Measurements from ENCODE around the gene ARFGAP3.

ARFGAP3 gene

DNA sequence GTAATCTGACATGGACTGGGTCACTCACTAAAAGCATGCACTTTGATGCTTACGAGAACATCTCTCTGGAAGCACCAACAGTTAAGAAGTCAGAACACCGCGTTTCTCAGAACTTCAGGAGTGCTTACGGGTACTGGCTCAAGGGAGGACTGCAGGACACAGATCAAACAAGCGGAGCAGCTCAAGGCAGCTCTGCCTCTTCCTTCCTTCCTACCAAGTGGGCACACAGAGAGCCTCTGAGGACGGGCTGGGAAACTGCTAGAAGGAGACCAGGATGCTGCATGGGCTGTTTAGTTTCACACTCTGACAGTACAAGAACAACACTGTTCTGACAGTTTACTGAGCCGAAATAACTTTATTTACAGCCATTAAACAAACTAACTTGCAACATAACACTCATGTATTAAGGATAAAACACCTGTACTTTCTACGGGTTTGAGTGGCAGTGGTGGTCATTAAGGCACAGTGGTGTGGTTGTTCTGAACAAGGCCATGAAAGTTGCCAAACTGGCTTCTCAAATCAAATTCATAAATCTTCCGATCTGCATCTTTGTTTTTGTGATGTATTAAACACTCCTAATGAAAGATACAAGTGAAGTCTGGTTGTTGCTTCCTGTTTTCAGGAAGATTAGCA is 37.5 kb downstream of the ARFGAP3 start:
- no peak for DNase-seq (ENCODE audit: low read depth)

DNA sequence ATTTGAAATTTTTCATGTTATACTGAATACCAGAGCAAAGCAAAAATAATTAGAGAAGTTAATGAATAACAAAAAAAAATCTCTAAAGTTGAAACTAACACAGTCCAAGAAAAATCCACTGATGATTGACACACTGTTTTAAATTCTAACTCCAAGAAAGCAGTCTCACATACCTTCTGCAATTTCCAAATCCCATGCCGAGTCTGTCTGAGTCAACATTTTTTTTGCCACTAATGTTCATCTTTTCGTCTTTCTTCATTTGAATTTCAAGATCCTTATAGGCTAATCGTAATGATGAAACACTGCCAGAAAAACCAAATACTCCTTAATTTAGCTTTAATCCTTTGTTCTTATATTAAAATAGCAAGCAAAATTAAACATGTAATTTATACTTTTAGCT is 39.5 kb downstream of the ARFGAP3 start:
- DNase-seq (ENCODE audit: low read depth) = no peak

DNA sequence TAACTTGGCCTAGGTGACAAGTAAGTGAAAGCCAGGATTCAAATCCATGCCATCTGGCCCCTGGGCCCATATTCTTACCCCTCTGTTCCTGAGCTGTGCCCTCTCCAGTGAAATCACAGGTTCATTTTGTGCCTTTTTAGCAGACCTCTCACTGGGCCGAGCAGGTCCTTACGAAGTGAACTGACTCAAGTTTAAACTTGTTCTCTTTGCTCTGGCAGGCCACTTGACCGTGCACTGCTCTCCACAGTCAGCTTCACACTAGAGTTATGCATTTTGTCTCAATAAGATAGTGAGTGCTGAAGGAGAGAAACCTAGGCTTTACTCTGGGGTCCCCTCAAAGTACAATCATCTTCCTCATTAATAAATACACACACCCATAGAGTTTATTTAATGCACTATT is 40.7 kb downstream of the ARFGAP3 start:
- DNase-seq (ENCODE audit: low read depth) = no peak

DNA sequence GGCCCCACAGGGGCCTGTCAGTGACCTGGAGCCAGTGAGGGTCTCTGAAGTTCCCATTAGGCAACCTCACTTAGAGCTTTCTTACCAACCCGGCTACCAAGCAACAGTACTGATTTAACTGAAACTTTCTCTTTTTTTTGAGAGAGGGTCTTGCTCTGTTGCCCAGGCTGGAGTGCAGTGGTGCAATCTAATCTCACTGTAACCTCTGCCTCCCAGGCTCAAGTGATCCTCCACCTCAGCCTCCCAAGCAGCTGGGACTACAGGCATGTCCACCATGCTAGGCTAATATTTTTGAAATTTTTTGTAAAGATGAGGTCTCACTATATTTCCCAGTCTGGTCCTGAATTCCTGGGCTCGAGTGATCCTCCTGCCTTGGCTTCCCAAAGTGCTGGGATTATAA is 42.5 kb downstream of the ARFGAP3 start:
- DNase-seq (ENCODE audit: low read depth) = no peak

DNA sequence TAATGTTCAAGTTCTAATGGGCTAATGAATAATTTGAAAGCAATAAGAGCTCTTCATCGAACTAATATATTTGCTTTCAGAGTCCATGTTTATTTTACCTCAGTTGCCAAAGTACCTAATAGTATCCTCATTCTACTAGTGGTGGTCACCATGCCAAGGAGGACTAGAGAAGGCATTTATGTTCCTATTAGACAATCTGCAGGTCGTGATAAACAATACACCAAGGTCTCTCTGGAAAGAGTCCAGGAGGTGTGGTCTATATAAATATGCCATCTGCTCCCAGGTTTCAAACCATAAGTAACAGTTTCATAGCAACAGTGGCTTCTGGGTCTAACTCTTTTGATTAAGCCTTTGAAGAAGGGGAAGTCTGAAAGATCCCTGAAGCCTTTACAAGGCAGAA is 42.9 kb downstream of the ARFGAP3 start:
- DNase-seq (ENCODE audit: low read depth) = no peak

DNA sequence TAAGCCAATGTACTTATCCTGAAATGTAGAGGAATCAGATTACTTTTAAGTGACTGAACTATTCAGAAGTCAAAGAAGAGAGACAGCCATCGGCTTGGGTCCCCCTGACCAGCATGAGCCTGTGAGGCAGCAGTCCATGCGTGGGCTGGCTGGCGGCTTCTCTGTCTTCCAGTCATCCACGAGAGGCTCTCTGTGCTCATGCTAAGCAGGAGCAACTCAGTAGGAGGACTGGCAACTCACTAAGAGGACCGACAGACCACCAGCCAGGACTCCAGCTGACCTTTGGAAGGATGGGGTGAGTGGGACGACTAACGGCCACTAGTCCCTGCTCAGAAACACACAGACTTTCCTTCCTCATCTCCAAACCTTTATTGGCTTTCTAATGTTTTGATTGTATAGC is 43.6 kb downstream of the ARFGAP3 start:
- no peak for DNase-seq (ENCODE audit: low read depth)

DNA sequence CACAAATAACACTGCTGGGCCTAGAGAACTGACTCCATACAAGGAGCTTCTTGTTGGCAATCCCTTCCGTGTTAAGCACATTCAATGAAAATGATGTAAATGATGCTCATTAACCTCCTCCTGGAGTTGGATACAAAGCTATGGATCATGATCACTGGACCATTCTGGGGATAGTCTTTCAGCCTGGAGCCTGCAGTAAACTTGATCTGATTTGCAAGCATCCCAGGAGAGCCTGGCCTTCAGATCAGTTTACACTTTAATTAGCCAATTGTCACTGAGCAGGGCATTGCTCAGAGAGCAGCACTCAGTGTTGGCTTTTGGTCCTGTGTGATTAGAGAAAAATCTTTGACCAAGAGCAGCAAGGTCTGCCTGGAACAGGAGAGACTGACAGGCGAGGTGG is 45.6 kb downstream of the ARFGAP3 start:
- DNase-seq (ENCODE audit: low read depth) = no peak

DNA sequence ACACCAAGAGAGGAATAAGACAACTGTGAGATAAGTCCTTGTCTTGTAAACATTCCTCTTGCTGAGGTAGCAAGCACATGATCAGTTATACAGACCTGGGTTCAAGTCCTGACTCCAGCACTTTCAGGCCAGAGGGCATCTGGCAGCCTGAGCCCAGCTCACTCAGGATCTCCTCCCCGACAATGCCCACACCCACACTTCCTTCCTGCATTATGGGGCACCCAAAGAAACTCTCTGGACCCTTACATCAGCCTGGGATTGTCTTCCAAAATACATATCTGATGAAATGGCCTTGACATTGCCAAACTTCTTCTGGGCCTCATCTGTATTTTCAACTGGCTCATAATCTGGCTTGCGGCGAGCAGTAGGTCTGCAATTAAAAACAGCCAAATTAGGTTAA is 48.6 kb downstream of the ARFGAP3 start:
- DNase-seq (ENCODE audit: low read depth) = no peak

DNA sequence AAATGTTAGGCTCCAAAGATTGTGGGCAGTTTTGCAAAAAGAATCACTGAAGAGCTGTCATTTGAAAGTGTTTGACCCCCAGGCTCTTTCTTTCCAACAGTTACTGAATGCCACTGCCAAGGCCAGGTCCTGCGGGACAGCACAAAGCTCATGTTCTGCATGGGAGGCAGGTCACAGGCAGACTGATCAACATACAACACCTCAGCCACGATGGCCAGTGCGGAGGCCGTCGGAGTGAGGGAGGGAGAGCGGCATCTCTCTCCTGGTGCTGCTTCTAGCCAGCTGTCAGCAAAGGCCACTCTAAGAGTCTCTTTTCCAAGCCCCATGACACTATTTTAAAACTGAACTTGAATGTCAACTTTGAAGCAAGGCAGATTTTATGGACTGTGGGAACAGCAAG is 49.9 kb downstream of the ARFGAP3 start:
- no peak for DNase-seq (ENCODE audit: low read depth)

DNA sequence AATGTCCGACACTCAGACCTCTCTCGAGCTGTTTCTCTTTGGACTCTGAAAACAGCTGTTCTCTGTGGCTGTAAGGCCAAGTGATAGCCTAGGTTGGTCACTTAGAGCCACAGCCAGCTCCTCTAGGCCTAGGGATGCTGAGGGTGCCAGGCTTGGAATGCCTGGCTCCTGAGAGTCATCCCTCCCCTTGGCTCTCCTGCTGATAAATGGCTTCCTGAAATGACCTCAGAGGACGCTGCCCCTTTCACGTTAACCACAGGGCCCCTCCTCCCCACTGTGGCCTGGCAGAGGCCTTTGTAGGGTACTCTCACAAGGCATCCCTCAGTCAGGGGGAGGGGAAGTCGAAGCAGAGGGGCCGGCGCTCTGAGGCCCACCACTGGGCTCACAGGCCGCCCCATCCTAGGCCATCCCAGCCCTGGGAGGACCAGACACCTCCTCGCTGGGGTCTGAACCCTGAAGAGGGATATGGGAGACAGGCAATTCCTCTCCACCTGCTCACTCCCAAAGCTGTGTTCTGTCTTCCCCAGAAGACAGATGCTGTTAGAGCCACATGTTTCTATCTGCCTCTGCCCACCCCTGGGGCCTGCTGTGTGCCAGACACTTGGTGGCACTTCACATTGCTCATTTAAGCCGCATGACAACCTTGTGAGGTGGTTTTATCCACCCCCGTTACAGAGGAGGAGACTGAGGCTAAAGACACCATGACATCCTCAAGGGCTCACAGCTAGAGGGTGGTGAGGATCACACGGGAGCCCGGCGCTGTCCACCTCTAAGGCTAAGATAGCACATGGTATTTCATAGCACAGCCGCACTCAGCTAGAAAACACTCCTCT is 50.9 kb downstream of the ARFGAP3 start:
- no peak for DNase-seq (ENCODE audit: low read depth)

DNA sequence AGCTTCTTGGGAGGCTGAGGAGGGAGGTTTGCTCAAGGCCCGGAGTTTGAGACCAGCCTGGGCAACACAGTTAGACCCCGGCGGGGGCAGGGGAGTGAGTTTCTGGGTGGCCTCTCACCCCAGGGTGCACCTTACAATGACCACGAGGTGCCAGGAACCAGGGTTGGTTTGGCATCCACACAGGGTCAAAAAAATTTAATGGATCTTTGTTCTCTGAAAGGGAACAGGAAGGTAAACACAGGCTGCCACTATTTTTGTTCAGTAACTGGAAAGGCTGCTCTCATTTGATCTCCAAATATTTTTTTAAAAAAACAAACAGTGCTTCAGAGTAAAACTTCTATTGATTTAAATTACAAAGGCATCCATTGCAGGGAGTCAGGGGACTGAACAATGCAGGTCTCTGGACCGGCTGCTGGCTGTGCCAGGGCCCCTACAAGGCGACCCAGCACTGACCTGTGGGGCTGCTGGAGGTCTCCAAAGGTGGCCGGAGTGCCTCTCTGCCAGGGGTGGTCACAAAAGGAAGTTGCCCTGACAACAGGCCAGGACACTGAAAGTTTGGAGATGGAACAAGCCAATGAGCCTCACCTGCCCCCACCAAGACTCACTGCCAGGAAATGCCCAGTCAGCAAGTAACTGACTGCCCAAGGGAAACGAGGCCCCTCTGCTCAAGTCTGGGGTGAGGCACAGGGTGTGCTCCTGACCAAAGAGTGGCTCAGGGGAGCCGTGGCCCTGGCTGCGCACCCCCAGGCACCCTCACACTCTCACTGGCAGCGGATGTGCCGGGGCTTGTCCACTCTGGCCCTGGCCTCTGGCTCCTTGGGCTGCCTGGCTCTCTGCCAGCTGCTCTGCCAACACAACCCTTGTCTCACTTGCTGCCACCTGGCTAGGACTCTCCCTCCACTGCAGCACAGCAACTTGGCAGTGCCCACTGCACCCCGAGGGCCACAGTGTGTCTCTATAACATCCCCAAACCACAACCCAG is 51.8 kb downstream of the ARFGAP3 start:
- DNase-seq (ENCODE audit: low read depth) = no peak

DNA sequence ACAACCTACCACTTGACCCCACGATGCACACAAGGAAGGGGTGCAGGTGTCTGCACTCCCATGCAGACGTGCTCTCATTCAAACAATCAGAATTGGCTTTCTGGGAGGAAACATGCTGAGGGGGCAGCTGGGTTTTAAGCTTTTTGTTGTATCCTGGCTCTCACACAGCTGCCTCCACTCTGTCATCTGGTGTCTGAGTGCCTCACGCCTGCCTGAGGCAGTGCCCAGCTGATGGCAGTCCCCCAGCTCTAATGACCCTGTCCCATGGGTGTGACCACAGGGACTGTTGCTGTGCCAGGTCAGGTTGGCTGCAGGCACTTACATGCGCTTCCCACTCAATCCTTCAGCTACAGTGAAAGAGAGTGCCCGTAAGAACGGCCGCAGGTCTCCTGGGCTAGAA is 53.7 kb downstream of the ARFGAP3 start:
- DNase-seq (ENCODE audit: low read depth) = no peak

DNA sequence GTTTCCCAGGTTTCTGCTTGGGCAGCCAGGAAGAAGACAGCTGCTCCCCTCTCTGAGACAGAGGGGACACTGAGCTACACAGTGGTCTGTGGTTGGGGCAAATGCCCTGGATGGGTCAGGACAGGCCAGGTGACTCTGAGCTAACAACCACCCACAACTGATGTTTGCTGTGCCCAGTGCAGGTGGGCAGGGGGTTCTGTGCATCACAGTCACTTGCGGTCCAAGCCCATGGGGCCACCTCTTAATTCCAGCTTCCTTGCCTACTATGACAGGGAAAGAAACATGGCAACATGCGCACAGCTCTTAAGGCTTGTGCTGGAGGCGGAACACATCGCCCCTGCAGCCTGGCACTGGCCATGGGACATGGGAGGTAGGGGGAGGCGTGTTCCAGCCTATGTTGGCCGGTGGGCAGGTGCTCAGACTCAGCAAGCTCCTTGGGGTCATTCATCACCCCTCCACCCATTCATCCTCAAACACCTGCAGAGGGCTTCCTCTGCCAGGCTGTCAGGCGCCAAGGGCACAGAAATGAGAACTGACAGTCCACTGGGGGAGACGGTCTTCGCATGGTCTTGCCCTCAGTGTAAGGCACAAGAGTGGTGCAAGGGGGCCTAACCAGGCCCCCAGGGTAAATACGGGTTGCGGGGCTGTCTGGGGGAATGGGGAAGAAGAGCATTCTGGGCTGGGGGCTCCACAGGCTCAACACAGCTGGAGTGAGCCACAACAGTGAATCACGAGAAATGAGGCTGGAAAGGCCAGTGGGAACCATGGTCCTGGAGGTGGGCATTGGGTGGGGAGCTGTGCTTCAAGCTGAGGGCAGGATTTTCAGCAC is 55.6 kb downstream of the ARFGAP3 start:
- no peak for DNase-seq (ENCODE audit: low read depth)

DNA sequence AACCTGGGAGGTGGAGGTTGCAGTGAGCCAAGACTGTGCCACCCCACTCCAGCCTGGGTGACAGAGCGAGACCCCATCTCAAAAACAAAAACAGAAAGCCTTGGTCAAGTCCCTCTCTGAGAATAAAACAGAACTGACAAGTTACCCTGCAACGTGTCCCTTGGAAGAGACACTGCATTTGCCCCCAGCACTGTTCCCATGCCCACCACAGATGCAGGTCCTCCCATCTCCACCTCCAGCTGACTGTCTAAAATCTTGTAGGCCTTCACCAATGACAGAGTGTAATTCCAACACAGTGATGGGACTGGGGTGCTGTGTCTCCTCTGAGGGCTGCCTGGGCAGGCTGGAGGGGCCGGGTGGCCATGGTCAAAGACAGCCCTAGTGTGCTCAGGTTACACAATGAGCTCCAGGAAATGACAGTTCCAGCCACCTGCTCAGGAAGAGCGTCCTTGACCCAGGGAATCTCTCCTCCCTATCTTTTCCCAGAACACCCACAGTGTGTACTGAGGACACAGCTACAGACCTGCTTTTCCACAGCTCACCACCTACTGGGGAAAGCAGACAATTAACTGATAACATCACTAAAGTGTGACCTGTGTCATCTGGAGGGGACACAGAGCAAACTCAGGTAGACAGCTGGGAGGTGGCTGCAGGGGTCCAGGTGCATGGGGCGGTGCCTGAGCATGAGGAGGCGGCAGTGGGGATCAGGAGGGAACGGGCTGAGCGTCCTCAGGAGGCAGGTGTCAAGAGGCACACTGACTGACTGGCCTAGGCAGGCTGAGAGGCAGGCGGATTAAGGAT is 56.4 kb downstream of the ARFGAP3 start:
- DNase-seq (ENCODE audit: low read depth) = no peak

DNA sequence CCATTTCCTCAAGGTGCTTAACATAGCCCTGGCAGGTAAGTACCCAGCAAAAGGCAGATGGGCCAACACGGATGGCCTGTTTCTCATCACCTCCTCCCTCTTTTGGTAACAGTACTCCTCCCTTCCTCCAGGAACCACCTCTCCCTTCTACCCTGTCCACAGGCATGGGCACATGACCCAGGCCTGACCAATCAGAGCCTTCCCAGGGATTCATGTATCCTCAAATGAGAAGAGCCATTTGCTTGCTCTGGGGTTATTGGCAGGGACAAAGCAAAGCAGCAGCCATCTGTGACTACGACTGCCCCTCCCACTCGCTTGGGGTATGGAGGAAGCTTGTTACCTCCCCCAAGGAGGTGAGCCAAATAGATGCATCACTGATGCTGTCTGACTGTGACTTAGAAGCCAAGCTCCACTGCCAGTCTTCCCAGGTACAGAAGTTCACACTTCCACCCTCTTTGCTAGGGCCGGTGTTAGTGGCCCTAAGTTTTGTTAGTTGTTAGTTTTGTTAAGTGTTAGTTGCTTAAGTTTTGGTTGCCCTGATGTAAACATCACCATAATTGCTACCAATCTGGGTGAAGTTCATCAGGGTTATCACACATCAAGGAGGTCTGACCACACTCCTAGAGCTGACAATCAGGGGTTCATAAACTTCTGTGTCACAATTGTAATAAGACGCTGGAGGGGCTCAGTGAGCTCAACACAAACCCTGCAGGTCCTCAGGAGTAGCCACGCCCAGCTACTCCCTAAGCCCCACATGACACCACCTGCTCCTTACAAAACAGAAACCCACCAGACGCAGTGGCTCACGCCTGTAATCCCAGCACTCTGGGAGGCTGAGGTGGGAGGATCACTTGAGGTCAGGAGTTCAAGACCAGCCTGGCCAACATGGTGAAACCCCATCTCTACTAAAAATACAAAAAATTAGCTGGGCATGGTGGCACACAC is 57.3 kb downstream of the ARFGAP3 start:
- DNase-seq (ENCODE audit: low read depth) = no peak

DNA sequence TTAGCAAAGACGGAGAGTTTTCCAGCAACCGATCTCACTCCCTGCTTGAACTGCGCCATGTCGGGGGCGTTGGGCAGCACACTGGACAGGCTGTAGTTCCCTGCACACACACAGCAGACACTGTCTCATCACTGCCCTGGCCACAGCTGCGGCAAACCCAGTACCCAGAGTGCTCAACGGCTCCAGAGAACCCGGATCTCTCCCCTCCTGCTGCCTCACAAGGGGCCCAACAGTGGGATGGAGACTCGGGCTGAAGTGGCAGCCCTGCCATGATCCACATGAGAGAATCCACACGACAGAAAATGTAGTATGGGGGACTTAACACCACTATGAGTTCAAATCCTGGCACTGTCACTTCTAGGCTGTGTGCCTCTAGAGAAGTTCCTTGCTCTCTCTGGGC is 58.0 kb downstream of the ARFGAP3 start:
- DNase-seq (ENCODE audit: low read depth) = no peak

DNA sequence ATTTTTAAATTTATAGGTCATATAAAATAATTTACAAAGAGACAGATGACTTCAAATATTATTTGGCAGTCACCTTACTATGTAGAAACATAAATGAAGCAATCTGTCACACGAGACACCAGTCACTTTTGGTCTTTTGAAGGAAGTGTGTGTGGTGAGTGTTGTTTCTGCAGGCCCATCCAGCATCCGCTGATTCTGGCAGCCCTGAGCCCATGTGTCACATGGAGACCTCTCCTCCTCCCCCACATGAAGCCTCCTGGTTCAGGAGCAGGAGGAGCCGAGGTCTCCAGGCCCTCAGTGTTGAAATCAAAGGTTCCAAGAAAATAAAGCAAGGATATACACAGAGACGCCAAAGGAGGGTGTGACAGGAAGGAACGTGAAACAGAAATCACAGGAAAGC is 60.1 kb downstream of the ARFGAP3 start:
- no peak for DNase-seq (ENCODE audit: low read depth)

DNA sequence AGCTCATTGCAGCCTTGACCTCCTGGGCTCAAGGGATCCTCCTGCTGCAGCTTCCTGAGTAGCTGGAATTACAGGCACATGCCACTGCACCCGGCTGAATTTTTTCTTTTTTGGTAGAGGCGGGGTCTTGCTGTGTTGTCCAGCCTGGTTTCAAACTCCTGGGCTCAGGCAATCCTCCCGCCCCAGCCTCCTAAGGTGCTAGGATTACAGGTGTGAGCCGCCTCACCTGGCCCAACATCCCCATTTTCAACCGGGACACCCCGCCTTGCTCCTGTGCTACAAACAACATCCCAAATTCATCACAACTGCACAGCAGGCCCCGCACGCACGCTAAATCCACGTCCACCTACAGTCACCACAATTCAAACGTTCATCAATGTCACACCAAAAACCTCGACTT is 61.0 kb downstream of the ARFGAP3 start:
- DNase-seq (ENCODE audit: low read depth) = no peak

DNA sequence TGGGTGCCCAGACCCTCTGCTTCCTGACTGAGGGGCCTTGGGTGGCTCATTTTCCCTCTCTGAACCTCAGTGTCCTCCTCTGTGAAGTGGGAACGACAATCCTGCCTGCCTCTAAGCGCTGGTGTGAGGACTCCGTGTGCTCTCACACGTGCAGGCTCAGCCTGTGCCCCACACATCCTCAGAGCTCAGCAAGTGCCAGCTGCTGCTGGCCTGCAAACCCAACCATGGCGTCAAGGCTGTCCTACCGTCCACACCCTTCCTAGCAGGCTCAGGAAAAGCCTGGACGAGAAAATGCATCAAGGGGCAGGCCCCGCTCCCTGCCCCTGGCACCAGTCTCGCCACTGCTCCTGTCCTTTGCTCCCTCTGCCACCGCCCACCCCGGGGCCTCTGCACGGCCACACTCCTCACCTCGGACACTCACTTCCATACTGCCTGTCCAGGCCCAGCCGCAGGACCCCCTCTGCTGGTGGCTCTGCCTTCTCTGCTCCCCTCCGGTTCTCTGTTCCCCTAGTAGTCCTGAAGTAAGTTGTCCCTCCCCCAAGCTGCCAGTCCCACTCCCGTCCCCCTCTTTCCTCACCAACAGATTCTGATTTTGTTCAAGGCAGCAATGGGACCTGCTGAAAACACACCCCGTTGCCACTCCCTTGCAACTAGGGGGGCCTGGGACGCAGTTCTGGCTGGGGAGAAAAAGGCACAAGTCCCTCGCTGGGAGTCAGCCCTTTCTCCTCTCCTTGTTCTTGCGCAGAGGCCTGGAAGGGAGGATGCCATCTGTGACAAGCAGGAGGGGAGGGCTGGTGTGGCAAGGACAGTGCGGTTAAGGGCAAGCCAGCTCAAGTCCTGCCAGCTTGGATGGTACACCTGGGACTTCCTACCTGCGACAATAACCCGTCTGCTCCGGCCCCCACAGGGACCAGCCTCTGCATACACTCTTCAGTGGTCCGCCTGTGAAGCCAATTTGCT is 62.2 kb downstream of the ARFGAP3 start:
- DNase-seq (ENCODE audit: low read depth) = no peak
